IMR-90 (cell line): ENCODE measurements around the gene DLG4. TPM values are rescaled to one million over a fixed set of nuclear protein-coding genes. Genes with fewer than 3 reads are reported as not detected.

Source experiments
- ATAC-seq: fragments of 200-7000 bp; cut with Tn5 transposase; 2 replicates; pipeline ENCODE4 v1.9.1; 2020; ENCODE audit warnings: low read depth, mild to moderate bottlenecking, moderate library complexity
- BruUV-seq: library from RNA; stranded (reverse); fragments of 400-500 nt; replicated peaks from 2 replicates; lab custom pipeline; 2021; lab: Mats Ljungman, UMichigan
- CTCF ChIA-PET: fragments of 300-600 bp; formaldehyde crosslinking; extraction: SDS; loops from one replicate; lab custom pipeline; 2021; ENCODE audit warnings: antibody characterized with exemption; lab: Yijun Ruan, JAX
- POLR2A ChIA-PET: fragments of 300-600 bp; sonication (Branson Sonifier 250); formaldehyde crosslinking; loops from one replicate; lab custom pipeline; 2022; ENCODE audit warnings: antibody characterized with exemption; ENCODE audit not compliant: unreplicated experiment; lab: Charles Lee
- DNase-seq: peaks from one replicate; pipeline ENCODE4 v3.0.0; 2013
- H2AFZ ChIP-seq: replicated peaks from 2 replicates; pipeline ENCODE3; 2013; ENCODE audit warnings: low read length, mild to moderate bottlenecking; ENCODE audit not compliant: poor library complexity
- H2AK5ac ChIP-seq: 2 replicates; pipeline ENCODE4 v1.6.1; 2013; ENCODE audit warnings: low read depth, low read length, inconsistent platforms
- H2AK9ac ChIP-seq: replicated peaks from 2 replicates; pipeline ENCODE3; 2013; ENCODE audit warnings: mild to moderate bottlenecking, low read depth, low read length, moderate library complexity; ENCODE audit not compliant: poor library complexity
- H2BK120ac ChIP-seq: 2 replicates; pipeline ENCODE4 v1.6.1; 2013; ENCODE audit warnings: low read depth, low read length, inconsistent platforms
- H2BK15ac ChIP-seq: 3 replicates; pipeline ENCODE4 v1.6.1; 2013; ENCODE audit warnings: low read depth, low read length, inconsistent platforms
- H2BK20ac ChIP-seq: 2 replicates; pipeline ENCODE4 v1.6.1; 2013; ENCODE audit warnings: low read depth, mild to moderate bottlenecking, inconsistent platforms, low read length, moderate library complexity
- H2BK5ac ChIP-seq: 2 replicates; pipeline ENCODE4 v1.6.1; 2013; ENCODE audit warnings: mild to moderate bottlenecking, low read depth, low read length, inconsistent platforms; ENCODE audit not compliant: poor library complexity, severe bottlenecking
- H3K14ac ChIP-seq: replicated peaks from 2 replicates; pipeline ENCODE4 v1.6.1; 2013; ENCODE audit warnings: low read depth, low read length, inconsistent platforms
- H3K18ac ChIP-seq: 2 replicates; pipeline ENCODE4 v1.6.1; 2013; ENCODE audit warnings: low read depth, low read length, control low read depth
- H3K23ac ChIP-seq: 2 replicates; pipeline ENCODE4 v1.6.1; 2013; ENCODE audit warnings: low read depth, low read length, inconsistent platforms
- H3K27ac ChIP-seq: 2 replicates; pipeline ENCODE4 v1.5.1; 2013; ENCODE audit warnings: mild to moderate bottlenecking, control low read depth, low read length; ENCODE audit not compliant: insufficient read depth
- H3K27me3 ChIP-seq: 2 replicates; pipeline ENCODE4 v1.6.1; 2013; ENCODE audit warnings: low read length; ENCODE audit not compliant: control insufficient read depth, insufficient read depth
- H3K36me3 ChIP-seq: 2 replicates; pipeline ENCODE4 v1.6.1; 2013; ENCODE audit warnings: low read length, mixed read lengths; ENCODE audit not compliant: control insufficient read depth, insufficient read depth
- H3K4ac ChIP-seq: 2 replicates; pipeline ENCODE4 v1.6.1; 2013; ENCODE audit warnings: low read depth, low read length, inconsistent platforms
- H3K4me1 ChIP-seq: 2 replicates; pipeline ENCODE4 v1.6.1; 2013; ENCODE audit warnings: low read length, mixed read lengths; ENCODE audit not compliant: control insufficient read depth, insufficient read depth
- H3K4me2 ChIP-seq: 2 replicates; pipeline ENCODE4 v1.6.1; 2013; ENCODE audit warnings: low read depth, mild to moderate bottlenecking, control low read depth, low read length, moderate library complexity
- H3K4me3 ChIP-seq: 2 replicates; pipeline ENCODE4 v1.5.1; 2013; ENCODE audit warnings: low read depth, mild to moderate bottlenecking, control low read depth, low read length, moderate library complexity; ENCODE audit not compliant: insufficient read depth
- H3K56ac ChIP-seq: 2 replicates; pipeline ENCODE4 v1.6.1; 2013; ENCODE audit warnings: low read length, inconsistent platforms; ENCODE audit not compliant: insufficient read depth; ENCODE audit errors: extremely low read depth
- H3K79me1 ChIP-seq, 2 experiments: 2 replicates each; pipeline ENCODE4 v1.6.1; 2013; ENCODE audit warnings: low read length in 2 of 2, inconsistent platforms in 1 of 2, low read depth in 1 of 2
- H3K9ac ChIP-seq: 2 replicates; pipeline ENCODE4 v1.6.1; 2013; ENCODE audit warnings: low read depth, low read length, control low read depth
- H3K9me1 ChIP-seq: 2 replicates; pipeline ENCODE4 v1.6.1; 2013; ENCODE audit warnings: low read length, inconsistent platforms; ENCODE audit not compliant: insufficient read depth
- H3K9me3 ChIP-seq: 2 replicates; pipeline ENCODE4 v1.6.1; 2013; ENCODE audit warnings: low read length; ENCODE audit not compliant: control insufficient read depth, insufficient read depth
- H4K20me1 ChIP-seq: 2 replicates; pipeline ENCODE4 v1.6.1; 2013; ENCODE audit warnings: low read length, inconsistent platforms; ENCODE audit not compliant: insufficient read depth
- H4K5ac ChIP-seq: 2 replicates; pipeline ENCODE4 v1.6.1; 2013; ENCODE audit warnings: mild to moderate bottlenecking, low read depth, low read length, control low read depth
- H4K8ac ChIP-seq, 2 experiments: 2 replicates each; pipeline ENCODE4 v1.6.1; 2013; ENCODE audit warnings: low read depth in 2 of 2, low read length in 2 of 2, control low read depth in 1 of 2, inconsistent platforms in 1 of 2
- H4K91ac ChIP-seq: 2 replicates; pipeline ENCODE4 v1.6.1; 2013; ENCODE audit warnings: low read depth, low read length, inconsistent platforms; ENCODE audit not compliant: insufficient read depth
- BHLHE40 ChIP-seq: fragments of 150-350 bp; IDR thresholded peaks from 2 replicates; pipeline ENCODE4 v1.6.1; 2016; ENCODE audit warnings: mild to moderate bottlenecking, low read depth, low read length
- CEBPB ChIP-seq: IDR thresholded peaks from 2 replicates; pipeline ENCODE4 v1.6.1; 2012; ENCODE audit warnings: low read depth, low read length, improper control_type of control experiment
- CHD1 ChIP-seq: IDR thresholded peaks from 2 replicates; pipeline ENCODE4 v1.6.1; 2012; ENCODE audit warnings: low read depth, low read length, improper control_type of control experiment
- FOS ChIP-seq: fragments of 150-350 bp; IDR thresholded peaks from 2 replicates; pipeline ENCODE4 v1.6.1; 2016; ENCODE audit warnings: low read depth, low read length
- MAFK ChIP-seq: IDR thresholded peaks from 2 replicates; pipeline ENCODE4 v1.6.1; 2012; ENCODE audit warnings: low read depth, low read length, improper control_type of control experiment
- MAZ ChIP-seq: IDR thresholded peaks from 2 replicates; pipeline ENCODE4 v1.6.1; 2012; ENCODE audit warnings: low read depth, mild to moderate bottlenecking, low read length, improper control_type of control experiment, moderate library complexity, borderline replicate concordance
- MXI1 ChIP-seq: IDR thresholded peaks from 2 replicates; pipeline ENCODE4 v1.6.1; 2012; ENCODE audit warnings: low read depth, mild to moderate bottlenecking, low read length, moderate library complexity, borderline replicate concordance
- NFE2L2 ChIP-seq: fragments of 150-350 bp; IDR thresholded peaks from 2 replicates; pipeline ENCODE4 v1.6.1; 2016; ENCODE audit warnings: low read depth, mild to moderate bottlenecking, low read length
- POLR2A ChIP-seq: IDR thresholded peaks from 2 replicates; pipeline ENCODE4 v1.6.1; 2012; ENCODE audit warnings: mild to moderate bottlenecking, low read depth, low read length
- RAD21 ChIP-seq: IDR thresholded peaks from 2 replicates; pipeline ENCODE4 v1.6.1; 2012; ENCODE audit warnings: low read length, improper control_type of control experiment
- RCOR1 ChIP-seq: IDR thresholded peaks from 2 replicates; pipeline ENCODE4 v1.6.1; 2012; ENCODE audit warnings: mild to moderate bottlenecking, low read length, improper control_type of control experiment; ENCODE audit not compliant: insufficient replicate concordance
- RFX5 ChIP-seq: IDR thresholded peaks from 2 replicates; pipeline ENCODE4 v1.8.0; 2012; ENCODE audit warnings: low read depth, mild to moderate bottlenecking, low read length, moderate library complexity
- SMC3 ChIP-seq: fragments of 150-350 bp; IDR thresholded peaks from 2 replicates; pipeline ENCODE4 v1.6.1; 2016; ENCODE audit warnings: low read depth, mild to moderate bottlenecking, antibody characterized with exemption, low read length, moderate library complexity
- WGBS, 2 experiments: methylation state at CpG; one replicate each; pipeline versions ENCODE4 v1.1.5 to v1.1.7; 2013; ENCODE audit warnings: missing lambda C conversion rate in 2 of 2; ENCODE audit not compliant: insufficient read length in 1 of 2; ENCODE audit errors: extremely low coverage in 2 of 2; 5-methylcytosine and 5-hydroxymethylcytosine counted together
- dilution Hi-C: fragments of 300-500 bp; cut with HindIII; formaldehyde crosslinking; loops from one replicate; pipeline ENCODE4 v1.14.3; 2018; ENCODE audit warnings: low sequenced_read_pairs; ENCODE audit not compliant: unreplicated experiment
- in situ Hi-C: fragments of 300-500 bp; cut with MboI; formaldehyde crosslinking; loops from 3 replicates; pipeline ENCODE4 v1.14.3; 2019; ENCODE audit warnings: low sequenced_read_pairs, inconsistent platforms, mixed read lengths
- intact Hi-C: fragments of 100-400 bp; cut with micrococcal nuclease; formaldehyde crosslinking; loops from 2 replicates; pipeline ENCODE4 v1.10.0; 2022
- polyA plus RNA-seq, 3 experiments: library from polyadenylated mRNA; depleted of rRNA; stranded (reverse); fragments of >200 nt; gene quantifications; 2 replicates each; pipeline ENCODE4 v1.2.3, GENCODE V29; 2012; ENCODE audit warnings: low replicate concordance in 1 of 3
- total RNA-seq: library from RNA; depleted of rRNA; stranded (reverse); fragments of >200 nt; gene quantifications from 2 replicates; pipeline ENCODE4 v1.2.3, GENCODE V29; 2012
- TF ChIP-seq, protein P1 (sequence below): fragments of 150-350 bp; IDR thresholded peaks from 2 replicates; pipeline ENCODE4 v1.6.1; 2016; ENCODE audit warnings: low read depth, mild to moderate bottlenecking, low read length, moderate library complexity, borderline replicate concordance
- TF ChIP-seq, protein P2 (sequence below): conservative IDR thresholded peaks from 2 replicates; pipeline ENCODE4 v1.5.1; 2012; ENCODE audit warnings: mild to moderate bottlenecking, low read depth, low read length, improper control_type of control experiment
- TF ChIP-seq, protein P3 (sequence below): fragments of 150-350 bp; IDR thresholded peaks from 2 replicates; pipeline ENCODE4 v1.6.1; 2017; ENCODE audit warnings: mild to moderate bottlenecking, antibody characterized with exemption, low read length, low read depth

DLG4 gene
- total and polyA plus RNA-seq, 2 of the 4 experiments (the other 2 are of a cell fraction), result 8.2 to 30.5 TPM

DNA sequence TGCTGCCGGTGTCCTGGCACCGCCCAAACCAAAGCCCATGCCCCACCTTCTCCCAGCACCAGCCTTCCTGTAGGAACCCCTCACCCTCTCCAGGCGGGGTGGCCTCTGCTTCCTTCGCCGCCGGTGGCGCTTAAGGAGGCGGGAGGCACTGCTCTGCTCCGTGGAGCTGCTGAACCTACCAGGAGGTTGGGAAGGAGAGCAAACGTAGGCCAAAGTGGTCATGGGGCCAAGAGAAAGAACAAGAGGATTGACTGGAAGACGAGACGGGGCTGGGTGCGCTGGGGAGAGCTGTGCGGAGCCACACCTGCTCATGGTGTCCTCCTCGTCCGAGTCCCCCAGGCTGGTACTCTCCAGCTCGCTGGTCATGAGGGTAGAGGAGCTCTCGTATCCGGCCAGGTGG lies 9.9 kb upstream of the DLG4 start:
- no peak overlapping the region for H2BK5ac ChIP-seq
- H3K4me1 ChIP-seq, result peaks cover under 1% of the 10 kb centered on the region
- no peak overlapping the region for H2AFZ ChIP-seq
- no peak overlapping the region for H4K8ac ChIP-seq
- H3K23ac ChIP-seq, result no peak overlapping the region
- no peak overlapping the region for H2AK9ac ChIP-seq
- no peak overlapping the region for H2BK20ac ChIP-seq
- H2AK5ac ChIP-seq, result no peak overlapping the region
- peaks cover 31% of the 10 kb centered on the region for H4K20me1 ChIP-seq
- in situ Hi-C loops (loop anchor here (25.0 kb wide), 1 partner anchor 933 kb away; the partner anchor contains the start of genes PER1 and VAMP2), intact Hi-C loops (no loop called here), dilution Hi-C loops (no loop called here)
- ChIA-PET POLR2A (interaction anchor here (1.3 kb wide), 1 partner anchor 10 kb away, joined by 4 read pairs; the partner anchor contains the start of genes ACADVL and DLG4), CTCF (no interaction called here)
- peaks cover 8 to 75% of the 10 kb centered on the region in 2 experiments; a peak in 3 of 4 replicates for H3K79me1 ChIP-seq
- no peak overlapping the region for H4K91ac ChIP-seq
- H3K27me3 ChIP-seq, result no peaks in the 10 kb centered on the region
- H3K4me2 ChIP-seq, result no peak overlapping the region
- no peak overlapping the region for H3K4ac ChIP-seq
- no peak overlapping the region for H3K14ac ChIP-seq
- 91% methylated on average over 11 of the region's 19 CpGs; no CpG with 5 or more reads in 1 of the 2 experiments for WGBS, 2 experiments
- no peak overlapping the region for H2BK120ac ChIP-seq
- no peak overlapping the region for H3K9ac ChIP-seq
- no peak overlapping the region for H3K27ac ChIP-seq
- no peak overlapping the region for H4K5ac ChIP-seq
- H3K56ac ChIP-seq, result no peak overlapping the region
- H3K4me3 ChIP-seq, result no peak overlapping the region
- no TSS peak for BruUV-seq
- TF ChIP-seq POLR2A (no peak), NFE2L2 (no peak), FOS (no peak), MXI1 (no peak), RFX5 (no peak), CHD1 (no peak), RAD21 (no peak), RCOR1 (no peak), CEBPB (no peak), BHLHE40 (no peak), SMC3 (no peak), MAZ (no peak), MAFK (no peak)
- TF ChIP-seq, protein P1, sequence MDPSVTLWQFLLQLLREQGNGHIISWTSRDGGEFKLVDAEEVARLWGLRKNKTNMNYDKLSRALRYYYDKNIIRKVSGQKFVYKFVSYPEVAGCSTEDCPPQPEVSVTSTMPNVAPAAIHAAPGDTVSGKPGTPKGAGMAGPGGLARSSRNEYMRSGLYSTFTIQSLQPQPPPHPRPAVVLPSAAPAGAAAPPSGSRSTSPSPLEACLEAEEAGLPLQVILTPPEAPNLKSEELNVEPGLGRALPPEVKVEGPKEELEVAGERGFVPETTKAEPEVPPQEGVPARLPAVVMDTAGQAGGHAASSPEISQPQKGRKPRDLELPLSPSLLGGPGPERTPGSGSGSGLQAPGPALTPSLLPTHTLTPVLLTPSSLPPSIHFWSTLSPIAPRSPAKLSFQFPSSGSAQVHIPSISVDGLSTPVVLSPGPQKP, result no peak
- TF ChIP-seq, protein P2, sequence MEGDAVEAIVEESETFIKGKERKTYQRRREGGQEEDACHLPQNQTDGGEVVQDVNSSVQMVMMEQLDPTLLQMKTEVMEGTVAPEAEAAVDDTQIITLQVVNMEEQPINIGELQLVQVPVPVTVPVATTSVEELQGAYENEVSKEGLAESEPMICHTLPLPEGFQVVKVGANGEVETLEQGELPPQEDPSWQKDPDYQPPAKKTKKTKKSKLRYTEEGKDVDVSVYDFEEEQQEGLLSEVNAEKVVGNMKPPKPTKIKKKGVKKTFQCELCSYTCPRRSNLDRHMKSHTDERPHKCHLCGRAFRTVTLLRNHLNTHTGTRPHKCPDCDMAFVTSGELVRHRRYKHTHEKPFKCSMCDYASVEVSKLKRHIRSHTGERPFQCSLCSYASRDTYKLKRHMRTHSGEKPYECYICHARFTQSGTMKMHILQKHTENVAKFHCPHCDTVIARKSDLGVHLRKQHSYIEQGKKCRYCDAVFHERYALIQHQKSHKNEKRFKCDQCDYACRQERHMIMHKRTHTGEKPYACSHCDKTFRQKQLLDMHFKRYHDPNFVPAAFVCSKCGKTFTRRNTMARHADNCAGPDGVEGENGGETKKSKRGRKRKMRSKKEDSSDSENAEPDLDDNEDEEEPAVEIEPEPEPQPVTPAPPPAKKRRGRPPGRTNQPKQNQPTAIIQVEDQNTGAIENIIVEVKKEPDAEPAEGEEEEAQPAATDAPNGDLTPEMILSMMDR, result no peak
- TF ChIP-seq, protein P3, sequence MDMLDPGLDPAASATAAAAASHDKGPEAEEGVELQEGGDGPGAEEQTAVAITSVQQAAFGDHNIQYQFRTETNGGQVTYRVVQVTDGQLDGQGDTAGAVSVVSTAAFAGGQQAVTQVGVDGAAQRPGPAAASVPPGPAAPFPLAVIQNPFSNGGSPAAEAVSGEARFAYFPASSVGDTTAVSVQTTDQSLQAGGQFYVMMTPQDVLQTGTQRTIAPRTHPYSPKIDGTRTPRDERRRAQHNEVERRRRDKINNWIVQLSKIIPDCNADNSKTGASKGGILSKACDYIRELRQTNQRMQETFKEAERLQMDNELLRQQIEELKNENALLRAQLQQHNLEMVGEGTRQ, result no peak
- ATAC-seq (no peak), DNase-seq (no peak)
- no peaks in the 10 kb centered on the region for H3K9me3 ChIP-seq
- no peak overlapping the region for H2BK15ac ChIP-seq
- peaks cover 6% of the 10 kb centered on the region for H3K9me1 ChIP-seq
- peaks cover 55% of the 10 kb centered on the region for H3K36me3 ChIP-seq
- no peak overlapping the region for H3K18ac ChIP-seq
